Subcutaneous adipose tissue (tissue), 4 donors: ENCODE results near the gene VMP1. TPM values are rescaled to one million over a fixed set of nuclear protein-coding genes. Genes with fewer than 3 reads are reported as not detected.

Experiments used
- total RNA-seq, 4 donors: library from RNA; depleted of rRNA; stranded (reverse); fragments of >200 nt; gene quantifications; one replicate each; pipeline ENCODE4 v1.1.0, GENCODE V29; 2016
- TF ChIP-seq, protein P1 (sequence below): fragments of 450-650 bp; IDR thresholded peaks from one replicate; pipeline ENCODE4 v1.5.1; 2016; ENCODE audit warnings: low read depth, mild to moderate bottlenecking, control low read depth, antibody characterized with exemption, moderate library complexity

Gene VMP1
- 100 to 1,000 TPM in 3 of 4 donors, 10 to 100 TPM in 1; 94.2 to 332 (median 246) TPM for total RNA-seq

DNA sequence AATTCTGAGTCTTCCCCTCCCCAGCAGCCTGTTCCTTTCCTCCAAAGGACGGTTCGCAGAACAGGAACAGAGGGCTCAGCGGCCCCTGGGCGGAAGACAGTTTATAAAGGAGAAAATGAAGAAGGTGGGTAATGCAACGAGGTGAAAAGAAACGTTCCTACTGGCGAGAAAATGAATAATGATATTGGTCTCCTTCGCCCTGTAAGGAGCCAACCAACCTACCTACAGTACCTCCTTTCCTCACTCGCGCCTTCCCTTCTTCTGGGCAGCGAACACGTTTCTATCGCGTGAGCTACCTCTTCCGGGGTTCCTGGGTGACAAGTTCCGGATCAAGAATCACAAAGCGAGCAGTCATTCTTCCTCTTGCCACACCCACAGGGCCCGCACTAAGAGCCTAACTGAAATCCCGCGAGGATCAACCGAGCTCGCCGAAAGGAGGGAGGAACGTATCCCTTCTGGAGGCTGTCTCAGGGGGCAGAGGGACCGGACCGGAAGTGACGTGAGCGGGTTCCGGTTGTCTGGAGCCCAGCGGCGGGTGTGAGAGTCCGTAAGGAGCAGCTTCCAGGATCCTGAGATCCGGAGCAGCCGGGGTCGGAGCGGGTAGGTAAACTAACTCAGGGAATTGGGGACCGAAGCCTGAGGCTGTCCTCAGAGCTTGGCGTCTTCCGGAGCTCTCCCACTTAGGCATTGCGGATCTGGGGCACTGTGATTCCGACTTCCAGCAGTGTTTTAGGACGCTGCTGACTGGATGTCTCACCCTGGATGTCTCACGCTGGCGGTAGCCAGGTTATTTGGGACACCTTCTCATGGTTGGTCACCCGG, at the start of gene VMP1, which contains the start of gene PTRH2:
Gene VMP1, plus strand, starts transcription at position 506 of the 822 bp plus-strand sequence. CDS start 23,793 bp downstream, outside the sequence.
Gene PTRH2, minus strand, starts transcription at position 282 of the 822 bp plus-strand sequence. CDS start 9,452 bp downstream, outside the sequence.
- TF ChIP-seq, protein P1, sequence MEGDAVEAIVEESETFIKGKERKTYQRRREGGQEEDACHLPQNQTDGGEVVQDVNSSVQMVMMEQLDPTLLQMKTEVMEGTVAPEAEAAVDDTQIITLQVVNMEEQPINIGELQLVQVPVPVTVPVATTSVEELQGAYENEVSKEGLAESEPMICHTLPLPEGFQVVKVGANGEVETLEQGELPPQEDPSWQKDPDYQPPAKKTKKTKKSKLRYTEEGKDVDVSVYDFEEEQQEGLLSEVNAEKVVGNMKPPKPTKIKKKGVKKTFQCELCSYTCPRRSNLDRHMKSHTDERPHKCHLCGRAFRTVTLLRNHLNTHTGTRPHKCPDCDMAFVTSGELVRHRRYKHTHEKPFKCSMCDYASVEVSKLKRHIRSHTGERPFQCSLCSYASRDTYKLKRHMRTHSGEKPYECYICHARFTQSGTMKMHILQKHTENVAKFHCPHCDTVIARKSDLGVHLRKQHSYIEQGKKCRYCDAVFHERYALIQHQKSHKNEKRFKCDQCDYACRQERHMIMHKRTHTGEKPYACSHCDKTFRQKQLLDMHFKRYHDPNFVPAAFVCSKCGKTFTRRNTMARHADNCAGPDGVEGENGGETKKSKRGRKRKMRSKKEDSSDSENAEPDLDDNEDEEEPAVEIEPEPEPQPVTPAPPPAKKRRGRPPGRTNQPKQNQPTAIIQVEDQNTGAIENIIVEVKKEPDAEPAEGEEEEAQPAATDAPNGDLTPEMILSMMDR, result no peak

DNA sequence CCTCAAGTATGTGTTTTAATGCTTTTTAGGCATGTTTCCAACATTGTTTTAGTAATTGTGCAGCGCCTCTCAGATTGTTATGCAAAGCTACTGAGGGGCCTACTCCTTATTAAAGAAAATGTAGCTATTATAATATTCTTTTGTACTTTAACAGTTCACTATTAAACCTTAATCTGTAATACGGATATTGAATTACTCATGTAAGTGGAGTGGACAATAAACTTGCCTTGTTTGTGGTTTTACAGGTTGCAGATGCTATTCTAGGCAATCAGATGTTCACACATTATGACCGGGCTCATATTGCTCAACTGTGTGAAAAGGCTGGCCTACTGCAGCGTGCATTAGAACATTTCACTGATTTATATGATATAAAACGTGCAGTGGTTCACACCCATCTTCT, 41.2 kb upstream of the VMP1 start:
- TF ChIP-seq, protein P1, result no peak

DNA sequence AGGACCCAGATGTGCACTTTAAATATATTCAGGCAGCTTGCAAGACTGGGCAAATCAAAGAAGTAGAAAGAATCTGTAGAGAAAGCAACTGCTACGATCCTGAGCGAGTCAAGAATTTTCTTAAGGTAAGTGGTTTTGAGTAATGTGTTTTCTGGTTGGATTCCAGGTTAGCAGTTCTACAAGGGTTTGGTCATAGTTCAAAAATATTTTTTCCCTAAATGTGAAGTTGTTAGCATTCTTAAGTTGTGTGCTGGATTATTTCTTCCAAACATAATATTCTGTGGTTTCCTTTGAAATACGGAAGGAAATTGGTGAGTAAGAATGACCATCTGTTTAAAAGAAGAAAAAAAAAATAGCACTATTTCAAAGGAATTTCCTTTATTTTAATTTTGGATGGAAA, 38.6 kb upstream of the VMP1 start:
- TF ChIP-seq, protein P1, result no peak

DNA sequence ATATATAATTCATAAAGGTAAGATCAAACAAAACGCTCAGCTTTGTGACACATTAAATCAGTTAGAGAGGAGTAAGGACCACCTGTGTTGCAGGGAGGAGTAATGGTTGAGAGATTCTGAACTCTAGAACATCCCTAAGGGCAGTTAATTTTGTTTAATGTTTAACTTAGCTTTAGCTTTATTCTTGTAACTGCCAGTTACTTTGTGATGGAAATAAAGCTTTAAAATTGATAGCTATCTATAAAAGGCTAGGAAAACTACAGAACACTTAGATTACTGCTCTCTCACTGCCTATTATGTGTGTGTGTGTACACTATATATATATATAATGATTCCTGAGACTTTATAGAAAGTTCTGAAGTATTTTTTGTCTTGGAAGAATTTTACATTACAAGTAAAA, 38.0 kb upstream of the VMP1 start:
- TF ChIP-seq, protein P1, result no peak

DNA sequence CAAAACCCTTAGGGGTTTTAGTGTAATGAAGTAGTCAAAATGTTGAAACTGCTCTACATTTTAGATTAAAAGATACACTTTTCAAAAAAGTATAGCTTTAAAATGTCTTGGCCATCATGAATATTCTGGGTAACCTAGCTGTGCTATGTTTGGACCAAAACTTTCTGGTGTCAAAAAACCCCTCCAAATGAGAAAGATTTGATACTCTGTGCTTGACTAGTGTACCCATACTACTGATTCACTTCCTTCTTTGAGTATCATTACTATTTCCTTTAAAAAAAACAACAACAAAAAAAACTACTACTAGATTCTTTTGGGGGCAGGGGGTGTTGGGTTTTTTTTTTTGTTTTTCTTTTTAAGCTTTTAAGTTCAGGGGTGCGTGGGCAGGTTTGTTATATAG, 37.5 kb upstream of the VMP1 start:
- TF ChIP-seq, protein P1, result no peak

DNA sequence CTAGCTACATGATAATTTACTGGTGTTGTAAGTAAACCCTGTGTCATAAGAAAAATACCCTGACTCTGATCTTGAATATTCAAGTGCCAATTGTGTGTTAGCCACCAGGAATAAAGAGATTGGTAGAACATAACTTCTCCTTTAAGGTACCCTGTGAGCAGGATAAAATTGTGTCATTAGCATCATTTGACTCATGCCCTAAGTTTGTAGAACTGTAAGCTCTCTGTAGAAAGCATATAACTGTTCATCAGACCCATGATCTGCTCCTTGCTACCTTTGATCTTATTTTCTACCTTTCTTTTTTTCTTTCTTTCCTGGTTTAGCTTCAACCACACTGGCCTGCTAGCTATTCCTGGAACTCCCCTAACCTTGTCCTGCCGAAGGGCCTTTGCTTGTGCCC, 36.1 kb upstream of the VMP1 start:
- TF ChIP-seq, protein P1, result no peak

DNA sequence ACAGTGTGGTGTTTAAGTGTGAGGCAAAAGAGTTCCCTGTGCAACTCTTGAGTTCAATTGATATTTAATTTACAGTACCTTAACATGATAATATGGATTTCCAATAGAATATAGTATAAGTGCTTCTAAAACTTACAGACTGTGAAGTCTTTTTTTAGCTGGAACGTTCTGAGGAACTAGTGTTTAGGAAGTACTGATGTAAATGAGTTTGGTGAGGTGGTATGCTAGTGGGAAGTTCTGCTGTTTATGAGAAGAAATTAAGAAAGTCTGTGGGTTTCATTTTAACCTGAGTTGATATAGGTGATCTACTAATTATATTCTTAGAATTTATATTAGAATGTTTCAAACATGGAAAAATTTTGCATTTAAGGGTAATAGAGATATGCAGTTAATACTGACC, 32.2 kb upstream of the VMP1 start:
- TF ChIP-seq, protein P1, result no peak
